Fibroblast of mammary gland (primary cell): Measurements from ENCODE around the gene CRABP1.

Experiments
- DNase-seq: peaks from one replicate; pipeline ENCODE4 v3.0.0-alpha.2; 2010; ENCODE audit warnings: low read depth
- H3K4me3 ChIP-seq: 2 replicates; pipeline ENCODE4 v1.5.1; 2011; ENCODE audit warnings: low read depth, mild to moderate bottlenecking, low read length, moderate library complexity; ENCODE audit not compliant: control insufficient read depth
- TF ChIP-seq, protein P1 (sequence below): conservative IDR thresholded peaks from 2 replicates; pipeline ENCODE4 v1.5.1; 2011; ENCODE audit warnings: low read depth, low read length, inconsistent platforms; ENCODE audit not compliant: control insufficient read depth, insufficient read depth

Gene CRABP1

DNA sequence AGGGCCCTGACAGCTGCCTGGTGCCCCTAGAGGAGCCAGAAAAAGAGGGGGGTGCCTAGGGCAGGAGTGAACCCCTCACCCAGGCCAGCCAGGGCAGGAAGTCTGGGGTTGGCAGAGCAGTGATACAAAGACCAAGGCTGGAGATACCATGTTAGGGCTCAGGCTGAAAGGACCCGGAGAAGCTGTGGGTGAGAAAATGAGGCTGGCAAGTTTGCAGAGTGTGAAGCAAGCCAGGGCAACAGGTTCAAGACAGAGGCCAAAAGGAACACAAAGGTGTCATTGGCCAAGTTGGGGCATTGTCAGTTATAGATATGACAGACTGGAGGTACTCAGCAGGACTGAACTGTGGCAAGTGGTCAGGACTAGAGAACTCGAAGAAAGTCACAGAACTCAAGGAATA lies 57.2 kb downstream of the CRABP1 start:
- no peak for DNase-seq

More for the DNA sequence above, 57.2 kb downstream of the CRABP1 start:
- TF ChIP-seq, protein P1, sequence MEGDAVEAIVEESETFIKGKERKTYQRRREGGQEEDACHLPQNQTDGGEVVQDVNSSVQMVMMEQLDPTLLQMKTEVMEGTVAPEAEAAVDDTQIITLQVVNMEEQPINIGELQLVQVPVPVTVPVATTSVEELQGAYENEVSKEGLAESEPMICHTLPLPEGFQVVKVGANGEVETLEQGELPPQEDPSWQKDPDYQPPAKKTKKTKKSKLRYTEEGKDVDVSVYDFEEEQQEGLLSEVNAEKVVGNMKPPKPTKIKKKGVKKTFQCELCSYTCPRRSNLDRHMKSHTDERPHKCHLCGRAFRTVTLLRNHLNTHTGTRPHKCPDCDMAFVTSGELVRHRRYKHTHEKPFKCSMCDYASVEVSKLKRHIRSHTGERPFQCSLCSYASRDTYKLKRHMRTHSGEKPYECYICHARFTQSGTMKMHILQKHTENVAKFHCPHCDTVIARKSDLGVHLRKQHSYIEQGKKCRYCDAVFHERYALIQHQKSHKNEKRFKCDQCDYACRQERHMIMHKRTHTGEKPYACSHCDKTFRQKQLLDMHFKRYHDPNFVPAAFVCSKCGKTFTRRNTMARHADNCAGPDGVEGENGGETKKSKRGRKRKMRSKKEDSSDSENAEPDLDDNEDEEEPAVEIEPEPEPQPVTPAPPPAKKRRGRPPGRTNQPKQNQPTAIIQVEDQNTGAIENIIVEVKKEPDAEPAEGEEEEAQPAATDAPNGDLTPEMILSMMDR: no peak
- no peak overlapping the region for H3K4me3 ChIP-seq
